ENCODE data around the gene ADAMTS3. TPM values are rescaled to one million over a fixed set of nuclear protein-coding genes. Genes with fewer than 3 reads are reported as not detected.

The ADAMTS3 gene
- total RNA-seq, 2 experiments from 2014 or later = not detected

- no peak overlapping the region for H3K4me3 Mint-ChIP-seq
- ChIA-PET CTCF (interaction anchor here (1.4 to 3.3 kb wide), 5 partner anchors 16 to 566 kb away, joined by 3 to 16 read pairs (median 5); no protein-coding TSS in a partner anchor), POLR2A (interaction anchor here (0.6 kb wide), 1 partner anchor 9 kb away, joined by 3 read pairs; no protein-coding TSS in a partner anchor)
- H3K27me3 Mint-ChIP-seq = no peaks in the 10 kb centered on the region
- no peak overlapping the region for H3K27ac Mint-ChIP-seq
- no peaks in the 10 kb centered on the region for H3K4me1 Mint-ChIP-seq (ENCODE audit: low read depth)
- H3K36me3 Mint-ChIP-seq (ENCODE audit: low read depth) = no peaks in the 10 kb centered on the region
- no peaks in the 10 kb centered on the region for H3K9me3 Mint-ChIP-seq
- ATAC-seq (no peak), DNase-seq (no peak)
- TF ChIP-seq CTCF (IDR thresholded peaks at IDR 0.05) = no peak
- intact Hi-C loops (cut with micrococcal nuclease) = loop anchor here (5.0 kb wide), 1 partner anchor 1699 kb away; no protein-coding TSS in a partner anchor
Measured at GRCh38 chr4:72301759-72302158, 267.3 kb downstream of the ADAMTS3 start.

- Mint-ChIP-seq H3K4me3 (no peak overlapping the region), H3K4me1 (ENCODE audit: low read depth) (no peaks in the 10 kb centered on the region), H3K27ac (no peak overlapping the region), H3K9me3 (no peaks in the 10 kb centered on the region), H3K27me3 (peaks cover under 1% of the 10 kb centered on the region), H3K36me3 (ENCODE audit: low read depth) (no peaks in the 10 kb centered on the region)
- no peak for TF ChIP-seq CTCF (IDR thresholded peaks at IDR 0.05)
- ChIA-PET CTCF (interaction anchor here (1.2 kb wide), 1 partner anchor 26 kb away, joined by 3 read pairs; no protein-coding TSS in a partner anchor), POLR2A (no interaction called here)
- DNase-seq (peak; percentile 3), ATAC-seq (no peak)
- intact Hi-C loops (cut with micrococcal nuclease) = loop anchor here (5.0 kb wide), 1 partner anchor 1698 kb away; no protein-coding TSS in a partner anchor
Measured at GRCh38 chr4:72300126-72300525, 268.9 kb downstream of the ADAMTS3 start.

GRCh38 chr4:72295966-72296557 is 273.0 kb downstream of the ADAMTS3 start:
- no peak overlapping the region for H3K27ac Mint-ChIP-seq
- no peak for DNase-seq
- H3K4me1 Mint-ChIP-seq (ENCODE audit: low read depth) = no peaks in the 10 kb centered on the region
- H3K4me3 Mint-ChIP-seq = no peak overlapping the region
- ChIA-PET CTCF (no interaction called here), POLR2A (no interaction called here)
- intact Hi-C loops (cut with micrococcal nuclease) = no loop called here
- ATAC-seq = peak; percentile 13
- peak; percentile 49 for TF ChIP-seq CTCF (IDR thresholded peaks at IDR 0.05)
- no peaks in the 10 kb centered on the region for H3K9me3 Mint-ChIP-seq
- peaks cover 7% of the 10 kb centered on the region for H3K27me3 Mint-ChIP-seq
- no peaks in the 10 kb centered on the region for H3K36me3 Mint-ChIP-seq (ENCODE audit: low read depth)

GRCh38 chr4:72290737-72291136 is 278.3 kb downstream of the ADAMTS3 start:
- no peak for TF ChIP-seq CTCF (IDR thresholded peaks at IDR 0.05)
- POLR2A ChIA-PET = no interaction called here
- H3K4me3 Mint-ChIP-seq = no peak overlapping the region

GRCh38 chr4:72286910-72287309 is 282.1 kb downstream of the ADAMTS3 start:
- DNase-seq (no peak), ATAC-seq (no peak)
- no peak for TF ChIP-seq CTCF (IDR thresholded peaks at IDR 0.05)
- no peaks in the 10 kb centered on the region for H3K36me3 Mint-ChIP-seq (ENCODE audit: low read depth)
- H3K27me3 Mint-ChIP-seq = no peaks in the 10 kb centered on the region
- CTCF ChIA-PET = no interaction called here
- POLR2A ChIA-PET = no interaction called here
- H3K27ac Mint-ChIP-seq = no peak overlapping the region
- no peaks in the 10 kb centered on the region for H3K4me1 Mint-ChIP-seq (ENCODE audit: low read depth)
- intact Hi-C loops (cut with micrococcal nuclease) = no loop called here
- H3K9me3 Mint-ChIP-seq = no peaks in the 10 kb centered on the region
- H3K4me3 Mint-ChIP-seq = no peak overlapping the region

More at GRCh38 chr4:72290737-72291136, 278.3 kb downstream of the ADAMTS3 start:
- intact Hi-C loops (cut with micrococcal nuclease) = no loop called here
- Mint-ChIP-seq H3K9me3 (no peaks in the 10 kb centered on the region), H3K27ac (no peak overlapping the region), H3K27me3 (peaks cover 7% of the 10 kb centered on the region), H3K36me3 (ENCODE audit: low read depth) (no peaks in the 10 kb centered on the region), H3K4me1 (ENCODE audit: low read depth) (no peaks in the 10 kb centered on the region)
- no peak for DNase-seq
- ATAC-seq = no peak
- CTCF ChIA-PET = no interaction called here
